VCaP (cell line): ENCODE results near the gene FAM111A.

Experiments
- H3K27ac ChIP-seq: fragments of 450-650 bp; 2 replicates; pipeline ENCODE4 v1.5.1; 2017
- TF ChIP-seq, protein P1 (sequence below): fragments of 450-650 bp; conservative IDR thresholded peaks from 2 replicates; pipeline ENCODE4 v1.5.1; 2017; ENCODE audit warnings: mild to moderate bottlenecking, moderate library complexity

The FAM111A gene

DNA sequence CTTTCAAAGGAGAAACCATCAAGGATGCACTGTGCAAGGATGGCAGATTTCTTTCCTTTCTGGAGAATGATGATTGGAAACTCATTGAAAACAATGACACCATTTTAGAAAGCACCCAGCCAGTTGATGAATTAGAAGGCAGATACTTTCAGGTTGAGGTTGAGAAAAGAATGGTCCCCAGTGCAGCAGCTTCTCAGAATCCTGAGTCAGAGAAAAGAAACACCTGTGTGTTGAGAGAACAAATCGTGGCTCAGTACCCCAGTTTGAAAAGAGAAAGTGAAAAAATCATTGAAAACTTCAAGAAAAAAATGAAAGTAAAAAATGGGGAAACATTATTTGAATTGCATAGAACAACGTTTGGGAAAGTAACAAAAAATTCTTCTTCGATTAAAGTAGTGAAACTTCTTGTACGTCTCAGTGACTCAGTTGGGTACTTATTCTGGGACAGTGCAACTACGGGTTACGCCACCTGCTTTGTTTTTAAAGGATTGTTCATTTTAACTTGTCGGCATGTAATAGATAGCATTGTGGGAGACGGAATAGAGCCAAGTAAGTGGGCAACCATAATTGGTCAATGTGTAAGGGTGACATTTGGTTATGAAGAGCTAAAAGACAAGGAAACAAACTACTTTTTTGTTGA lies 9.8 kb downstream of the FAM111A start:
- no peak overlapping the region for H3K27ac ChIP-seq
- TF ChIP-seq, protein P1, sequence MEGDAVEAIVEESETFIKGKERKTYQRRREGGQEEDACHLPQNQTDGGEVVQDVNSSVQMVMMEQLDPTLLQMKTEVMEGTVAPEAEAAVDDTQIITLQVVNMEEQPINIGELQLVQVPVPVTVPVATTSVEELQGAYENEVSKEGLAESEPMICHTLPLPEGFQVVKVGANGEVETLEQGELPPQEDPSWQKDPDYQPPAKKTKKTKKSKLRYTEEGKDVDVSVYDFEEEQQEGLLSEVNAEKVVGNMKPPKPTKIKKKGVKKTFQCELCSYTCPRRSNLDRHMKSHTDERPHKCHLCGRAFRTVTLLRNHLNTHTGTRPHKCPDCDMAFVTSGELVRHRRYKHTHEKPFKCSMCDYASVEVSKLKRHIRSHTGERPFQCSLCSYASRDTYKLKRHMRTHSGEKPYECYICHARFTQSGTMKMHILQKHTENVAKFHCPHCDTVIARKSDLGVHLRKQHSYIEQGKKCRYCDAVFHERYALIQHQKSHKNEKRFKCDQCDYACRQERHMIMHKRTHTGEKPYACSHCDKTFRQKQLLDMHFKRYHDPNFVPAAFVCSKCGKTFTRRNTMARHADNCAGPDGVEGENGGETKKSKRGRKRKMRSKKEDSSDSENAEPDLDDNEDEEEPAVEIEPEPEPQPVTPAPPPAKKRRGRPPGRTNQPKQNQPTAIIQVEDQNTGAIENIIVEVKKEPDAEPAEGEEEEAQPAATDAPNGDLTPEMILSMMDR: no peak

GRCh38 chr11:59154610-59155009 lies 12.0 kb downstream of the FAM111A start:
- TF ChIP-seq, protein P1: peak; percentile 39
- H3K27ac ChIP-seq: peak overlapping the region; percentile 54

GRCh38 chr11:59157433-59157832 lies 14.8 kb downstream of the FAM111A start:
- TF ChIP-seq, protein P1: no peak
- H3K27ac ChIP-seq: peak overlapping the region; percentile 24; the same call in 1 of the 2 replicates

DNA sequence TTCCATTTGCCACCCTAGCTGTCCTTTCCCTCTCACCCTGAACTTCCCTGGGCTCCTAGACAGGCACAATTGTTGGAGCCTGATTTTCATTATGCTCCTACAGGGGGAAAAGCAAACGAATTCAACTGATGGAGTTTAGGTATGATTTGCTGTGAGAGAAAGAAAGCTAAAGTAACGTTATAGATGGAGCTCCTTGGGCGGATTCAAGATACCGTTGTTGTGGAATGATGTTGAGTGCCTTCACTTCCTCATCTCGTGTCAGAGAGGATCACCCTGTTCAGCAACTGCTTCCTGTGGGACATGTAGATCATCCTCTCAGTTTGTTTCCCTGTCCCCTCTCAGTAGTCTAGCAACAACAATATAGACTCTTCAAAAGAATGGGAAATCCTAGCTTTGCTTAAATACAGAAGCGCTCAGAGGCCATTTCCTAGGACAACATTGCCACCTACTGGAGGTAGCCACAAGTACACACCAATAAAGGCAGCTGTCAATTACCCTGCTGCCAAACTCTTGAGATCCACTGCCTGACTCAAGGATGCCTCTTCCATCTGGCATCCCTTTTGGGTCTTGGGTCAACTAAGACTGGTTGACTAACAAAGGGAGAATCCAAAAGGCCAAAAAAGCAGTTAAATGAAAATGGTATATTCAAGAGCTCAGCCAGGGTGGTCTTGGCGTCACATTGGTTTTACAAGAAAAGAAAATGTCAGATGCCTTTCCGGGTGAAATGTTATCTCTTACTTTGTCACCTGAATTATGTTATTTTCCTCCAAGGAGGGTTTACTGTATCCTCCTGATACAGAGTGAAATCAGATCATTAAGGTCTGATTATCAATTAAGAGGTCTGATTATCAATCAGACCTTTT lies 15.8 kb downstream of the FAM111A start:
- TF ChIP-seq, protein P1: peak; percentile 80
- H3K27ac ChIP-seq: peak overlapping the region; percentile 24; the same call in 1 of the 2 replicates

DNA sequence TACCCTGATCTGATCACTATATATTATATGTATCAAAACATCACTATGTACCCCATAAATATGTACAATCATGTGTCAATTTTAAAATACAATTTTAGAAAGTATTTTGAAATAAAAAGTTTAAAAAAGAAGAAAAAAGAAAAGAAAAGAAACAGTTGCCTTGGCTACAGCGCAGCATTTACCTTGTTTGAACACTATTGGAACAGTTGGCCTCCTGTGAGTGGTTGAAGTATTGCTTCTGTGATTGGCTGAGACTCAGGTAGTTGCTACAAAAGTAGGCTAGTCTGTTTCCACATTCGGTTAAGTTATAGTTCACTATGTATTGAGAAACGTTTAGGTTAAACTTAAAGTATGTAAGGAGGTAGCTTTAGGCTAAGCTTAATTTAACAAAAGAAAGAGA lies 21.4 kb downstream of the FAM111A start:
- TF ChIP-seq, protein P1: no peak

GRCh38 chr11:59171508-59172322 lies 29.1 kb downstream of the FAM111A start, which contains the start of gene DTX4:
Gene DTX4 (plus strand): TSS chr11:59172132. CDS start chr11:59172596, 464 bp downstream.
- TF ChIP-seq, protein P1: peak; percentile 95
- peak within 1 kb of the TSS; percentile 65 for H3K27ac ChIP-seq

More for the DNA sequence above, 21.4 kb downstream of the FAM111A start:
- no peak overlapping the region for H3K27ac ChIP-seq
